ENCODE measurements around the gene CRISPLD2.
"Not testable (repeated sequence)": the region's sequence is repeated elsewhere in the genome, so short reads cannot be mapped to it uniquely, and the experiment has no call there.

The CRISPLD2 gene

DNA sequence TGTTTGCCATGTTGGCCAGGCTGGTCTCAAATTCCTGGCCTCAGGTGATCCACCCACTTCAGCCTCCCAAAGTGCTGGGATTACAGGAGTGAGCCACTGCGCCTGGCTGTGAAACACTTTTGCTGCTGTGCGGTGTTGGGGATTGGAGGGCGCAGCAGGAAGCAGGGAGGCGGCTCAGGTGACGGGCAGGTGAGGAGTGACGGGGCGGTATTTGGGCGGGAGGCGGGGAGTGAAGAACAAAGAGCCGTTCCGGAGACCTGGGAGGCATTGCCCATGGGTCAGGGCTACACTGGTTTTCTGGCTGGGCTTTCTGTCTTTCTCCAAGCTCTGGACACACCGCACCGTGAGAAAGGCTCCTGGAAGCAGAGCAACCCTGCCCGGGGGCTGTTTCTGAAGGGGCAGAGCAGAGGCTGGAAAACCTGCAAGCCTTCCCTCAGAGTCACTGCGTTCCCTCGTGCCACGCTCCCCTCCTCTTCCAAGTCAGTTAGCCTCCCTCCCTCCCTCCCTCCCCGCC, 22.1 kb downstream of the CRISPLD2 start:
- no peak for DNase-seq

GRCh38 chr16:84842516-84843148, 22.8 kb downstream of the CRISPLD2 start:
- no peak for DNase-seq

GRCh38 chr16:84843149-84844048, 23.6 kb downstream of the CRISPLD2 start:
- no peak for DNase-seq

DNA sequence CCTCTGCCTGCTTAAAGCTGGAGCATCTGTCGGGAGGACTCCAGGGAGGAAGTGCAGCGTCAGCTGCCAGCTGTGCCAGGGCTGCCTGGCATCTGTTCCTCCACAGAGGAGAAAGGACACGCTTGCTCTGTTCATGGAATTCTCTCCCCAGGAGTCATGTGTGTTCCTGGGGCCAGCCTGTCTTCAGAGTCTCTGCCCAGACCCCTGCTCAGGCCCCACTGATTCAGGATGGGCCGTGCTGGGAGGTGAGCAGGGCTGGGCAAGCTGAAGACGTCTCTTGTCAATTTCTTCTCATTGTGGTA, 24.2 kb downstream of the CRISPLD2 start:
- no peak for DNase-seq

- DNase-seq = no peak
Measured at GRCh38 chr16:84844559-84845495, 25.0 kb downstream of the CRISPLD2 start.

DNA sequence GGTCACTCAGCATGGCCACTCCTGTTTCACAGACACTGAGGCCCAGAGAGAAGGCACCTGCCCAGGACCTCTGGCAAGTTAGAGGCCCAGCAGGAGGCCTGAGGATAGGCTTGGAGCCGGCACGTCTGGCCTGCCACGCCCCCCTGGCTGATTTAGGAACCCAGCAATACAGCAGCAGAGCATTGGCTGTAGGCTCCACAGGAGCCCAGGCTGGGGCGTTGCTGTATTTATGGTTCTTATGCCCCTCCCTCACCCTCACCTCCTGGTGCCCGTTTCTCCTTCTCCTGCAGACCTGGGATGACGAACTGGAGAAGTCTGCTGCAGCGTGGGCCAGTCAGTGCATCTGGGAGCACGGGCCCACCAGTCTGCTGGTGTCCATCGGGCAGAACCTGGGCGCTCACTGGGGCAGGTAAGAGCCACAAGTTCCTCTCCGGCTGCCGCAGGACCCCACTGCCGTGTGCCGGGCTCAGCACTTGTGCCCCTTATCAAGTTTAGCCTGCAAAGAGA, 25.8 kb downstream of the CRISPLD2 start:
- no peak for DNase-seq

GRCh38 chr16:84847564-84848355, 28.0 kb downstream of the CRISPLD2 start:
- no peak for DNase-seq

DNA sequence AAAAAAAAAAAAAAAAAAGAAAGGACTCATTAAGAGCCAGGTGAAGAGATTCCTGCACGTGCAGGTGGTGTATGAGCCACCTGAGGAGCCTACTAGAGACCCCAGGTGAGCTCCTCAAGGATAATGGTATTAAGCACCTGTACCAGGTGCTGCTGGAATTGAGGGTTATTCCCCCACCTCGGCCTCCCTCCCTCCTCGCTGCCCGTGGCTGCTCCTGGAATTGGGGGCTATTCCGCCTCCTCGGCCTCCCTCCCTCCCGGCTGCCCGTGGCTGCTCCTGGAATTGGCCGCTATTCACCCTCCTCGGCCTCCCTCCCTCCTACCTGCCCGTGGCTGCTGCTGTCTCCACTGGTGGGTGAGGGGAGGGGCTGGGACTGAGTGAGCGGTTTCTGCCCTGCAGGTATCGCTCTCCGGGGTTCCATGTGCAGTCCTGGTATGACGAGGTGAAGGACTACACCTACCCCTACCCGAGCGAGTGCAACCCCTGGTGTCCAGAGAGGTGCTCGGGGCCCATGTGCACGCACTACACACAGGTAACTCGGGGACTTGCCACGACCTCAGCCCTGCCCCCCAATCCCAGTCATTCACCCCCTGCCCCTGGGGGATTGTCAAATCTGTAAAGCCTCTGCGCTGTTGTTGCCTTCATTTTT, 29.3 kb downstream of the CRISPLD2 start:
- no peak for DNase-seq

GRCh38 chr16:84849751-84850150, 30.0 kb downstream of the CRISPLD2 start:
- DNase-seq = no peak

GRCh38 chr16:84850714-84851113, 30.9 kb downstream of the CRISPLD2 start:
- no peak for DNase-seq

DNA sequence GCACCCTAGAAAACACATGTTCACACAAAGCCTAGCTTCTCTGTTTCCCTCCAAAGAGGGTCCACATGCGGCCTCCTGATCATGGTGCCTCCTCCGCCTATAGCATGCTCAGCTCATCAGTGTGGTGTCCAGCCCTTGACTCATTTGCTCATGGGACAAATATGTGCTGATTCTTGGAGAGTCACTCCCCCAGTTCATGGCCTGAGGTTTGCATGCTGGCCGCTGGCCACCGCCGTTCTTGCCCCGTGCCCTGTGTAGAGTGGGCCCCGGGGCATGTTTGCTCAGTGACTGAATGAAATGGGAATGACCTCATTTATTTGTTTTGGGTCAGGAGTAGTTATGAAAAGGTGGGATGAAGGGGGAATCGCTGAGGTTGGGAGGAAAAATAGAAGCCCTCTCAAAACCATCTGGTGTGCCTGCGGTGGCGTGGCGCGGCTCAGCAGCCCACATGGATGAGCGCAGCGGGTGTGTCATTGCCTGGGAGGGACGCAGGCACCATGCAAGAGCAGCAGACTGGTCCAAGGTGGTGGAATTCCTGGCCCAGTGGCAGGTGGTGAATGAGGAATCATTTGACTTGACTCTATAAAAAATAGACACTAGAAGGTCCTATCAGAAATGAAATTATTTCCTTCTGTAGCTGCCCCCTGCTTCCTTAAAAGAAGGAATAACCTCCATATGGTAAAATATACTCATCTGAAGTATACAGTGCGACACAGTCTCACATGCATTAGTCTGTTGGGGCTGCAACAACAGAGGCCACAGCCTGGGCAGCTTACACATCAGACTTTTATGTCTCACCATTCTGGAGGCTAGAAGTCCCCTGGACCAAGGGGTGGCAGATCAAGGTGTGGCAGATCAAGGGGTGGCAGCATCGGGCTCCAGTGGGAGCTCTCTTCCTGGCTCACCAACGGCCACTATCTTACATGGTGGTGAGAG, 31.7 kb downstream of the CRISPLD2 start:
- no peak for DNase-seq

GRCh38 chr16:84853534-84853933, 33.7 kb downstream of the CRISPLD2 start:
- no peak for DNase-seq

DNA sequence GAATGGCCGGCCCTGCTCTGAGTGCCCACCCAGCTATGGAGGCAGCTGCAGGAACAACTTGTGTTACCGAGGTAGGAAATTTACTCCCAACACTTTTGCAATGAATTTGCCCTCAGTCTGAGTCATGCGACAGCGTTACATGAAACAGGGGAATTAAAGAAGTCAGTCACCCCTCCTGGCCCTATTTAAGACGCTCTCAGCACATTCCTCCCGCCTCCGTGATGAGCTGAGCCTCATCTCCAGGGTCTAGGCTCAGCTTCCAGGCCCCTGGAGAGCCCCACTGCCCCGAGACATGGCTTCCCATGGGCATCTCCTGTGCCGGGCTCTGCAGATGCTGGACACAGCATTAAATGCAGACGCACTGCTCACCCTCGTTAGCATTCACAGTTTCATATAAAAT, 35.0 kb downstream of the CRISPLD2 start:
- DNase-seq = no peak

- DNase-seq = not testable (repeated sequence)
Measured at GRCh38 chr16:84855435-84856202, 35.8 kb downstream of the CRISPLD2 start.

- not testable (repeated sequence) for DNase-seq
Measured at GRCh38 chr16:84856203-84856581, 36.4 kb downstream of the CRISPLD2 start.

GRCh38 chr16:84856811-84857210, 37.0 kb downstream of the CRISPLD2 start:
- DNase-seq = not testable (repeated sequence)

DNA sequence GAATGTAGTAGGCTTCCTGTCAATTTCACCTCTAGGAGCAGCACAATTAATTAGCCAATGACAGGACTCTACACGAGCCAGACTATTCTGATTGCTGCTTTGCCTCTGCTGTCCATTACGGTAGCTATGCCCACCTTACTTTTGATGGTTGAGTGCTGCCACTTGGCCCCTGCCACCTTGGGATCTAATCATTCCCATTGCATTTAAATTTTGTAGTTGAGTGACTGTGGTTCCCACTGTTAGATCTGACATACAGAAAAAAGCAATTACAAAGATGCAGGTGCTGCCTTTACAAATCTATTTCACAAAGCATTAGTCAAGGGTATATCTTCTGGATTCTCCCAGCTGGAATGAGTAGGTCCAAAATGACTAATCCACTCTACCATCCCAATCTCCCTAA, 39.9 kb downstream of the CRISPLD2 start:
- DNase-seq = no peak

DNA sequence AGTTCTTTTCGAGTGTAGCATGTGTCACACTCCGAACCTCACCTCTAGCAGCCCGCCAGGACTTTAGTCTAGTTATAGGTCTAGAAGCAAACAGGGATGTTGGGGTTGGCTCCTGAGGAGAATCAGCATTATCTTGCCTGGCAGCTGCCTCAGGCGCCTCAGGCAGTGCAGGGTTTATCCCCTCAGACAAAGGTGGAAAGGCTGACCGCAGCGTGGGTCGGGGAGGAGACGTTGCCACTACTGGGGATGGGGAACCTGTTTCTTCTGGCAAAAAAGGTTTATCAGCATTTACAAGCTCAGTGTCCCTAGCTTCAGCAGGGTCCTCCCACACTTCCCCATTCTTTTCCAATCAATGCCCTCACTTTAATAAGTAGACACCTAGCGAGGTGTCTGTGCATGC, 40.6 kb downstream of the CRISPLD2 start:
- no peak for DNase-seq

- no peak for DNase-seq
Measured at GRCh38 chr16:84861671-84862070, 41.9 kb downstream of the CRISPLD2 start.

Data from stimulated activated CD8-positive, alpha-beta memory T cell treated with anti-CD3 and anti-CD28 coated beads, Interleukin-4, amount 100 ng/mL, for 48 hours (primary cell).